Right lobe of liver (tissue), 4 donors: ENCODE results near the gene FOXP1.

ENCODE experiments used
- CTCF ChIP-seq, 4 donors: fragments of 200-600 bp in 3 of 4; fragments of 450-650 bp in 1 of 4; IDR thresholded peaks; one replicate each; pipeline versions ENCODE4 v1.5.1 to v1.8.0; 2016 to 2022; ENCODE audit warnings: antibody characterized with exemption in 4 of 4, mild to moderate bottlenecking in 2 of 4
- POLR2A ChIP-seq: fragments of 450-650 bp; IDR thresholded peaks from one replicate; pipeline ENCODE4 v1.6.1; 2017; ENCODE audit warnings: antibody characterized with exemption, mild to moderate bottlenecking
- donor health status: DM: no; HTN: no; CAD: no.
- donor health status: DM: no; HTN: no; CAD: no.
- donor health status: DM: no; HTN: yes; CAD: no.

DNA sequence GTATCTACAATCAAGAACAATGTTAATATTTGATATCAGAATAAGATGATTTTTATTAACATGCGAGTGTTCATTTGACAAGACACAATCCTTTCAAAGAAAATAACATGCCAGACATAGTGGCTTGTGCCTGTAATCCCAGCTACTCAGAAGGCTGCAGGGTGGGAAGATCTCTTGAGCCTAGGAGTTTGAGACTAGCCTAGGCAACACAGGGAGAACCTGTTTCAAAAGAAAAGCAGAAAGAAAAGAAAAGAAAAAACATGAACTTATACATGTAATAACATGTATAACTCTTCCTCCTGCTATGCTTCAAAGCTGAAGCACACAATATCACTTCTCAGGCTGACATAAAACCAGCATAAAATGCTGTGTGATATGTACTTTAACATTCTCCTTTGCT lies 253.7 kb downstream of the FOXP1 start:
- TF ChIP-seq CTCF (IDR thresholded peaks at IDR 0.05) (no peak), POLR2A (no peak)
